Prostate gland (tissue), 2 donors: ENCODE data around the gene MAP7D1.

Experiments used
- POLR2A ChIP-seq: fragments of 450-650 bp; IDR thresholded peaks from one replicate; pipeline ENCODE4 v1.6.1; 2016; ENCODE audit warnings: antibody characterized with exemption, mild to moderate bottlenecking
- TF ChIP-seq, protein P1 (sequence below), 4 experiments: fragments of 200-600 bp in 2 of 4; fragments of 450-650 bp in 2 of 4; sonication (generic) in 2 of 4; IDR thresholded peaks; 1 replicate in 3 of 4; 2 replicates in 1 of 4; pipeline ENCODE4 v1.5.1; 2016 to 2019; ENCODE audit warnings: antibody characterized with exemption in 4 of 4, mild to moderate bottlenecking in 2 of 4, moderate library complexity in 2 of 4

DNA sequence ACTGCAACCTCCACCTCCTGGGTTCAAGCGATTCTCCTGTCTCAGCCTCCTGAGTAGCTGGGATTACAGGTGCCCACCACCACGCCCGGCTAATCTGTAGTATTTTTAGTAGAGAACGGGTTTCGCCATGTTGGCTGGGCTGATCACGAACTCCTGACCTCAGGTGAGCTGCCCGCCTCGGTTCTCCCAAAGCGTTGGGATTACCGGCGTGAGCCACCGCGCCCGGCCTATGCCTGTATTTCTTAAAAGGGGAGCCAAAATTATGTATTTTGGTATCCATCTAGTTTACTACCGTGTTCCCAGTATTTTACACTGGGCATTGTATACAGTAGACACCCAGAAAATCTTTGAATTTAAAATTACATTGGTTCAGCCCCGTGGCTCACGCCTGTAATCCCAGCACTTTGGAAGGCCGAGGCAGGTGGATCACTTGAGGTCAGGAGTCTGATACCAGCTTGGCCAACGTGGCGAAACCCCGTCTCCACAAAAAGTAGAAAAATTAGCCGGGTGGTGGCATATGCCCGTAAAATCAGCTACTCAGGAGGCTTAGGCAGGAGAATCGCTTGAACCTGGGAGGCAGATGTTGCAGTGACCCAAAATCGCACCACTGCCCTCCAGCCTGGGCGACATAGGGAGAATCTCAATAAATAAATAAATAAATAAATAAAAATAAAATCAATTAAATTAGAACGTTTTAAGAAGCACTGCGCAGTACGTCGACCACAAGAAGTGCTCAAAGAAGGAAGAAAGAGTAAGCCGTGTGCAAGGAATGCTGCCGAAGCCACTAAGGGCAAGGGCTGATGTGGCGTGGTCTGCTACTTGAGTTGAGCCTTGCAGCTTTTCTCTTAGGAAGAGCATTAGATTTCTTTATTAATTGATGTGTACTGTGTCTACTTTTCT, 66.8 kb downstream of the MAP7D1 start:
- TF ChIP-seq, protein P1, sequence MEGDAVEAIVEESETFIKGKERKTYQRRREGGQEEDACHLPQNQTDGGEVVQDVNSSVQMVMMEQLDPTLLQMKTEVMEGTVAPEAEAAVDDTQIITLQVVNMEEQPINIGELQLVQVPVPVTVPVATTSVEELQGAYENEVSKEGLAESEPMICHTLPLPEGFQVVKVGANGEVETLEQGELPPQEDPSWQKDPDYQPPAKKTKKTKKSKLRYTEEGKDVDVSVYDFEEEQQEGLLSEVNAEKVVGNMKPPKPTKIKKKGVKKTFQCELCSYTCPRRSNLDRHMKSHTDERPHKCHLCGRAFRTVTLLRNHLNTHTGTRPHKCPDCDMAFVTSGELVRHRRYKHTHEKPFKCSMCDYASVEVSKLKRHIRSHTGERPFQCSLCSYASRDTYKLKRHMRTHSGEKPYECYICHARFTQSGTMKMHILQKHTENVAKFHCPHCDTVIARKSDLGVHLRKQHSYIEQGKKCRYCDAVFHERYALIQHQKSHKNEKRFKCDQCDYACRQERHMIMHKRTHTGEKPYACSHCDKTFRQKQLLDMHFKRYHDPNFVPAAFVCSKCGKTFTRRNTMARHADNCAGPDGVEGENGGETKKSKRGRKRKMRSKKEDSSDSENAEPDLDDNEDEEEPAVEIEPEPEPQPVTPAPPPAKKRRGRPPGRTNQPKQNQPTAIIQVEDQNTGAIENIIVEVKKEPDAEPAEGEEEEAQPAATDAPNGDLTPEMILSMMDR (IDR thresholded peaks at IDR 0.05): no peak
- TF ChIP-seq POLR2A: no peak
